ENCODE measurements around the gene USP24.

USP24 gene

DNA sequence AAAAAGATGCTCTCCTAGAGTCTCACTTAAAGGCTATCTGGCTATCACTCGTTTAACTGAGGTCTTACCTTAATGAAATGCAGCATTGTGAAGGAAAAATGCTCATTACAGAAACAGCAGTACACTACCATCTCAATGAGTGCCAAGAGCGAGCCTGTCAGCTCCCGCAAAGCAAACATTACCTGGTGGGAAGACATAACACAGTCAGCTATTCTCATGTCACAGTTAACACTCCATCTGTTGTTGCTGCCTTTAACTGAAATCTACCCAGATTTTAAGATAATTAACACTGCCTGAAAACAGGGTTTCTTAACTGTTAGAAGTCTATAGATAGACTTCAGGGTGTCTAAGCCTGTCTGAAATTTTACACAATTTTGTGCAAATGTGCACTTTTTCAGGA, 136.7 kb downstream of the USP24 start:
- TF ChIP-seq, protein P1, sequence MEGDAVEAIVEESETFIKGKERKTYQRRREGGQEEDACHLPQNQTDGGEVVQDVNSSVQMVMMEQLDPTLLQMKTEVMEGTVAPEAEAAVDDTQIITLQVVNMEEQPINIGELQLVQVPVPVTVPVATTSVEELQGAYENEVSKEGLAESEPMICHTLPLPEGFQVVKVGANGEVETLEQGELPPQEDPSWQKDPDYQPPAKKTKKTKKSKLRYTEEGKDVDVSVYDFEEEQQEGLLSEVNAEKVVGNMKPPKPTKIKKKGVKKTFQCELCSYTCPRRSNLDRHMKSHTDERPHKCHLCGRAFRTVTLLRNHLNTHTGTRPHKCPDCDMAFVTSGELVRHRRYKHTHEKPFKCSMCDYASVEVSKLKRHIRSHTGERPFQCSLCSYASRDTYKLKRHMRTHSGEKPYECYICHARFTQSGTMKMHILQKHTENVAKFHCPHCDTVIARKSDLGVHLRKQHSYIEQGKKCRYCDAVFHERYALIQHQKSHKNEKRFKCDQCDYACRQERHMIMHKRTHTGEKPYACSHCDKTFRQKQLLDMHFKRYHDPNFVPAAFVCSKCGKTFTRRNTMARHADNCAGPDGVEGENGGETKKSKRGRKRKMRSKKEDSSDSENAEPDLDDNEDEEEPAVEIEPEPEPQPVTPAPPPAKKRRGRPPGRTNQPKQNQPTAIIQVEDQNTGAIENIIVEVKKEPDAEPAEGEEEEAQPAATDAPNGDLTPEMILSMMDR (IDR thresholded peaks at IDR 0.05; ENCODE audit: insufficient read depth, low read depth, low read length, missing control alignments) = no peak
- no peak for DNase-seq (ENCODE audit: low read depth)
- H3K4me3 ChIP-seq (ENCODE audit: low read length) = no peak overlapping the region

DNA sequence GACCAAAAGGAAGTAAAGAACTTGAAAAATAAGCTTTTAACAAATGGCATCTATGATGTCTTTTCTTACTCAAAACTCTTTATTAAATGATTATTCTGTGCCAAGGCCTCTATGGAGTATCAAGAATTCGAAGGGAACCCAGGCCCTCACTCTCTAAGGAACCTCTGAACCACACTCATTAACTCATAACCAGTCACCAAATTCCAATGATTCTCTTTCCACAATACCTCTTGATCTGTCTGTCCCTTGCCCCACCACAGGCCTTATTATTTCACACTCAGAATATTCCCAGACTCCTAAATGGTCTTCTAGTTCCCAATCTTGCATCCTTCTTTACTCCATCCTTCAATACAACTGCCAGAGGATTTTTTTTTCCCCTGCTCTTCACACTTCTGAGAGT, 138.8 kb downstream of the USP24 start:
- DNase-seq (ENCODE audit: low read depth) = no peak
- no peak overlapping the region for H3K4me3 ChIP-seq (ENCODE audit: low read length)
- TF ChIP-seq, protein P1 (IDR thresholded peaks at IDR 0.05; ENCODE audit: insufficient read depth, low read depth, low read length, missing control alignments) = no peak

DNA sequence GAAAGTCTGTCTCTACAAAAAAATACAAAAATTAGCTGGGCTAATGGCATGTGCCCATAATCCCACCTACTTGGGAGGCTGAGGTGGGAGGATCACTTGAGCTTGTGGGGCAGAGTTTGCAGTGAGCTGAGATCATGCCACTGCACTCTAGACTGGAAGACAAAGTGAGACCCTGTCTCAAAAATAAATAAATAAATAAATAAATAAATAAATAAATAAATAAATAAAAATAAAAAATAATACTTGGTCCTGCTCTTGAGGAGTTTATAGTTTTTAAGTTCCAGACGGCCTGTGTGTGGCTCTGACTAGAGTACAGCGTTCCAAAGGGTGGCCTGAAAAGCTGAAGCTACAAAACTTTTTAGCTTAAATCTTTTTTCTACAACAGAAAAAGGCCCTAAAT, 140.7 kb downstream of the USP24 start:
- TF ChIP-seq, protein P1 (IDR thresholded peaks at IDR 0.05; ENCODE audit: insufficient read depth, low read depth, low read length, missing control alignments) = no peak
- no peak for DNase-seq (ENCODE audit: low read depth)
- no peak overlapping the region for H3K4me3 ChIP-seq (ENCODE audit: low read length)

DNA sequence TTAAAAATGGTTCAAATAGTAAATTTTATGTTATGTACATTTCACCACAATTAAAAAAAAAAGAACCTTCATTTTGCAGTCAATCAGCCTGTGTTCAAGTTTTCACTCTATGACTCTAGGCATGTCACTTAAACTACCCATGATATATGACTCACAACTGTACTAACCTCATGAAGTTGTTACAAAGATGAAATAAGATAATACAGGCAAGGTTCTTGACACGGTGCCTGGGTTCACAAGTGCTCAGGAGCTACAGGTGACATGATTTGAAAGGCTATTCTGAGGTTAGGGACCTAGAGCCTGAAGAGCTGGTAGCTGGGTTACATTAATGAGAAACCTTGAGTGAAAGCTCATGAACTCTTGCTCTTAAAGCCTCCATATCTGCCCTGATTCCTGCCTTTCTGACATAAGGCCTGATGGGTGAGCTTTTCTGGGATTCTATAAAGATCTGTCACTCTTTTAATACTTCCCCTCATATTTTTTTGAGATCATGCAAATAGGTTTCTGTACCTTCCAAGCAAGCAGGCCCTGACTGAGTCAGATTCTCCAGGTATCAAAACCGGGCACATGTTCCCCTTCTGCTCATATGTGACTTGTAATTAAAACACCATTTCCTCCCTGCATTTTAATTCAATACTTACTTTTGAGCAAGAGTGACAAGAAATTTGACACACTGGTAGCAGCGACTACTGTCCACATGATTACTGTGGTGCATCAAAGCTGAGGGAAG, 141.8 kb downstream of the USP24 start:
- TF ChIP-seq, protein P1 (IDR thresholded peaks at IDR 0.05; ENCODE audit: insufficient read depth, low read depth, low read length, missing control alignments) = no peak
- no peak for DNase-seq (ENCODE audit: low read depth)
- no peak overlapping the region for H3K4me3 ChIP-seq (ENCODE audit: low read length)

DNA sequence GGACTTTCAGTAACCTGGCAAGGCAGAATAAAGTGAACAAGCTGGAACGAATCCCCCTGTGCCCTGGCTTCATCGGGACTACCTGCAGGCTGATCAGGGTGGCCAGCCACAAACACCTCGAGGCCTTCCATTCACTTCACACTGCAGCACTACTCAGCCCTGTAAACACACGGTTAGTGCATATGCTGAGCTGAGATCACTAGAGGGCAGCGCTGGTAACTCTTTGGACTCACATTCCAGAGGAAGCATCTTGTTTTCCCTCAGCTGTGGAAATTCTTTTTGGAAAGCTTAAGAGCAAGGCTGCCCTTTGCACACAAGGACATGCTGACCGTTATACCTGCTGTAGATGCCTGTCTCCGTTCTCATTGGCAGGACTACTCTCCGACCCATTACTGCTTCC, 143.7 kb downstream of the USP24 start:
- DNase-seq (ENCODE audit: low read depth) = peak; percentile 53
- no peak overlapping the region for H3K4me3 ChIP-seq (ENCODE audit: low read length)
- TF ChIP-seq, protein P1 (IDR thresholded peaks at IDR 0.05; ENCODE audit: insufficient read depth, low read depth, low read length, missing control alignments) = peak; percentile 54

DNA sequence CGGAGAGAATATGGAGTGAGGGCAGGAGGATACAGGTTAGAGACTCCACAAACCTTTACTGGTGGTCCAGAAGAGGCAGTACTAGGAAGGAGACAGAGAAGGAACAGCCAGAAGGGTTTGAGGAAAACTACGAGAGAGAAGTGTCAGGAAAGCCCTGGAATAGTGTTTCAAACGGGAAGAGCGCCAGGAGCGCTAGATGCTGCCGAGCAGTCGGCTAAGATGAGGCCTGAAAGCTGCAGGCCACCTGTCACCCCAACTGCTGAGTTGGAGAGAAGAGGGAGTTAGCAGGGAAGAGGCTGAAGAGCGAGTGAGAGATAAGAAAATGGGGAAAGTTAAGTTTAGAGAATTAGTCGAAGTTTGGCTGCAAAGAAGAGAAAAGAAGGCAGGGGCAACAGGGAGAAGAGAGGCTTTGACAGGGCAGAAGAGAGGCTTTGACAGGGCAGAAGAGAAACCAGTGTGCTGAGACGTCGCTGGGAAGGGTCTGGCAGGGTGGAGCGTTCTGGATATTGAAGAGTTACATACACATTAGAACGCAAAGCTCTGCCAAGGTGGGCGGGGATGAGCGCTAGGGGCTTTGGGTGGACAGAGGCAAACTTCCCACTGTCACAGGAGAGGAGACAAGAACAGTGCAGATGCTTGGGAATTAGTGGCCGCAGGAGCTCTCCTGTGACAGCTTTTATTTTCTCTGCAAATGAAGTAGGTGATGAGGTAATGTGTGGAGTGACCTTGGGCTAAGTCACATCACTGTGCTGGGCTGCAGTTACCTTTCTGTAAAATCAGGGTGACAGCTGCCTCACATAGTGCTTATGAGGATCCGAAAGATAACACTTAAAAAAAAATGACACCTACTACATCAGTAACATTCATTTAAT, 144.6 kb downstream of the USP24 start:
- H3K4me3 ChIP-seq (ENCODE audit: low read length) = no peak overlapping the region
- no peak for DNase-seq (ENCODE audit: low read depth)
- TF ChIP-seq, protein P1 (IDR thresholded peaks at IDR 0.05; ENCODE audit: insufficient read depth, low read depth, low read length, missing control alignments) = no peak

Data from epithelial cell of esophagus (primary cell).